Measurements from ENCODE around the gene CABP1. TPM values are rescaled to one million over a fixed set of nuclear protein-coding genes. Genes with fewer than 3 reads are reported as not detected.

The CABP1 gene
- total RNA-seq, 1 experiment from 2014 or later, result 3.0 TPM

GRCh38 chr12:120640861-120641833 is 721 bp downstream of the CABP1 start:
- peak overlapping the region; percentile 71 to 91 for H3K4me3 Mint-ChIP-seq

More at GRCh38 chr12:120640861-120641833, 721 bp downstream of the CABP1 start:
- no peaks in the 10 kb centered on the region for H3K79me2 ChIP-seq (ENCODE audit: insufficient read depth, low read length)
- no peaks in the 10 kb centered on the region for H4K20me1 ChIP-seq (ENCODE audit: control insufficient read depth, insufficient read depth, insufficient read length)
- H3K27me3 Mint-ChIP-seq (ENCODE audit: low read depth), result peaks cover 49% of the 10 kb centered on the region
- H3K9me3 ChIP-seq (ENCODE audit: control insufficient read depth, low read depth, low read length), result no peaks in the 10 kb centered on the region
- no peak overlapping the region; a peak in 1 of 7 replicates for H3K27ac Mint-ChIP-seq
- no CpG with 5 or more reads among the region's 115 CpGs for WGBS (ENCODE audit: extremely low coverage, insufficient read length, low lambda C conversion rate)
- no peak overlapping the region for H3K23ac ChIP-seq (ENCODE audit: insufficient read length, low read depth, low read length)
- no peak overlapping the region for H3K9ac ChIP-seq (ENCODE audit: extremely low read depth, insufficient read length, low read length)
- no peak overlapping the region for H3K14ac ChIP-seq (ENCODE audit: insufficient read depth, low read length)
- H3T11ph ChIP-seq (ENCODE audit: low read length), result no peak overlapping the region
- H3K4me1 ChIP-seq (ENCODE audit: insufficient read depth, low read length), result peaks cover 3% of the 10 kb centered on the region; the same call in 1 of the 2 replicates
- H2BK15ac ChIP-seq (ENCODE audit: low read depth, low read length), result no peak overlapping the region
- peak; percentile 34; the same call in 2 of the 3 replicates for TF ChIP-seq CTCF (conservative IDR thresholded peaks at IDR 0.05)
- H3K56ac ChIP-seq (ENCODE audit: insufficient read length, low read depth, low read length), result no peak overlapping the region
- no peaks in the 10 kb centered on the region for H3K9me3 Mint-ChIP-seq
- DNase-seq, result peak; percentile 92
- peaks cover 11% of the 10 kb centered on the region for H3K23me2 ChIP-seq (ENCODE audit: insufficient read length, low read depth, low read length, poor library complexity, severe bottlenecking)
- no peaks in the 10 kb centered on the region; the same call in 1 of the 2 replicates for H3K27me3 ChIP-seq (ENCODE audit: insufficient read depth, low read length)
- H2AFZ ChIP-seq (ENCODE audit: low read length), result no peak overlapping the region
- H2AK5ac ChIP-seq (ENCODE audit: insufficient read length, low read length), result no peak overlapping the region
- no peak overlapping the region for H2BK20ac ChIP-seq (ENCODE audit: low read depth, low read length, poor library complexity, severe bottlenecking)
- no peak overlapping the region for H3K18ac ChIP-seq (ENCODE audit: insufficient read length, low read depth, low read length)
- H2BK5ac ChIP-seq (ENCODE audit: insufficient read length, low read length), result no peak overlapping the region
- H3K27ac ChIP-seq (ENCODE audit: insufficient read length, low read depth, low read length), result no peak overlapping the region
- H4K91ac ChIP-seq (ENCODE audit: insufficient read length, low read depth, low read length), result no peak overlapping the region
- H3K4me1 Mint-ChIP-seq, result peaks cover 9 to 11% of the 10 kb centered on the region in 2 experiments
- H3K4me2 ChIP-seq (ENCODE audit: insufficient read depth, insufficient read length, low read length), result peak overlapping the region; percentile 14
- no peak overlapping the region for H4K5ac ChIP-seq (ENCODE audit: insufficient read length, low read depth, low read length)
- H3K79me1 ChIP-seq (ENCODE audit: insufficient read depth, low read depth, low read length, poor library complexity, severe bottlenecking), result no peaks in the 10 kb centered on the region
- no peak overlapping the region for H3K4ac ChIP-seq (ENCODE audit: low read depth, low read length)
- no peak overlapping the region for H2BK120ac ChIP-seq (ENCODE audit: low read depth, low read length, poor library complexity, severe bottlenecking)
- H2BK12ac ChIP-seq (ENCODE audit: insufficient read length, low read depth, low read length), result no peak overlapping the region
- H3K36me3 Mint-ChIP-seq (ENCODE audit: insufficient read depth in 1 of 3, low read depth in 3 of 3), result no peaks in the 10 kb centered on the region
- no peak overlapping the region for H4K8ac ChIP-seq (replicated peaks; ENCODE audit: insufficient read length, low read depth, low read length)
